ENCODE results near the gene SPINK1. TPM values are rescaled to one million over a fixed set of nuclear protein-coding genes. Genes with fewer than 3 reads are reported as not detected.

SPINK1 gene
- total RNA-seq, 1 donor from 2014 or later = not detected

DNA sequence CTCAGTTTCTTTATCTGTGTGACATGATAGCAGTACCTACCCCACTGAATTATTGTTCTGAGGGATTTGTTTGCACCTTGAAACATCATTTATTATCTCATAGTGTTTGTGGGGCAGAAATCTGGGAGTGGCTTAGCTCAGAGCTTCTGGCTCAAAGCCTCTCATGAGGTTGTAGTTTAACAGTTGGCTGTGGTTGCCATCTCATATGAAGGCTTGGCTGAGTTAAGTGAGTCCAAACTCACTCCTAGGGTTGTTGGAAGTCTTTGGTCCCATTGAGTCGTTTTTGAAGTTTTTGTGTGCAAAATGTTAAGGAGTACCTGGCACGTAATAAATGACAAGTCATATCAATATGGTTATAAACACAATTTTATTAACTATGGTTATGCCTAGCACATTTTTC lies 45.3 kb downstream of the SPINK1 start:
- ATAC-seq (no peak), DNase-seq (no peak)
- no peaks in the 10 kb centered on the region for H3K36me3 ChIP-seq
- no peak overlapping the region for H3K27ac ChIP-seq
- H3K4me3 ChIP-seq = no peak overlapping the region
- peaks cover 4% of the 10 kb centered on the region for H3K27me3 ChIP-seq
- H3K4me1 ChIP-seq = no peaks in the 10 kb centered on the region
- intact Hi-C loops (cut with DNase I) = no loop called here
- TF ChIP-seq, protein P1, sequence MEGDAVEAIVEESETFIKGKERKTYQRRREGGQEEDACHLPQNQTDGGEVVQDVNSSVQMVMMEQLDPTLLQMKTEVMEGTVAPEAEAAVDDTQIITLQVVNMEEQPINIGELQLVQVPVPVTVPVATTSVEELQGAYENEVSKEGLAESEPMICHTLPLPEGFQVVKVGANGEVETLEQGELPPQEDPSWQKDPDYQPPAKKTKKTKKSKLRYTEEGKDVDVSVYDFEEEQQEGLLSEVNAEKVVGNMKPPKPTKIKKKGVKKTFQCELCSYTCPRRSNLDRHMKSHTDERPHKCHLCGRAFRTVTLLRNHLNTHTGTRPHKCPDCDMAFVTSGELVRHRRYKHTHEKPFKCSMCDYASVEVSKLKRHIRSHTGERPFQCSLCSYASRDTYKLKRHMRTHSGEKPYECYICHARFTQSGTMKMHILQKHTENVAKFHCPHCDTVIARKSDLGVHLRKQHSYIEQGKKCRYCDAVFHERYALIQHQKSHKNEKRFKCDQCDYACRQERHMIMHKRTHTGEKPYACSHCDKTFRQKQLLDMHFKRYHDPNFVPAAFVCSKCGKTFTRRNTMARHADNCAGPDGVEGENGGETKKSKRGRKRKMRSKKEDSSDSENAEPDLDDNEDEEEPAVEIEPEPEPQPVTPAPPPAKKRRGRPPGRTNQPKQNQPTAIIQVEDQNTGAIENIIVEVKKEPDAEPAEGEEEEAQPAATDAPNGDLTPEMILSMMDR (IDR thresholded peaks at IDR 0.05) = no peak
- no peaks in the 10 kb centered on the region for H3K9me3 ChIP-seq

- H3K27me3 ChIP-seq = peaks cover 4% of the 10 kb centered on the region
- no peaks in the 10 kb centered on the region for H3K9me3 ChIP-seq
- no peaks in the 10 kb centered on the region for H3K36me3 ChIP-seq
- no peaks in the 10 kb centered on the region for H3K4me1 ChIP-seq
- TF ChIP-seq, protein P1 (IDR thresholded peaks at IDR 0.05) = no peak
- intact Hi-C loops (cut with DNase I) = no loop called here
- no peak overlapping the region for H3K4me3 ChIP-seq
- ATAC-seq = peak; percentile 74
- no peak overlapping the region for H3K27ac ChIP-seq
- DNase-seq = no peak
Measured at GRCh38 chr5:147784146-147784987, 47.1 kb downstream of the SPINK1 start.

DNA sequence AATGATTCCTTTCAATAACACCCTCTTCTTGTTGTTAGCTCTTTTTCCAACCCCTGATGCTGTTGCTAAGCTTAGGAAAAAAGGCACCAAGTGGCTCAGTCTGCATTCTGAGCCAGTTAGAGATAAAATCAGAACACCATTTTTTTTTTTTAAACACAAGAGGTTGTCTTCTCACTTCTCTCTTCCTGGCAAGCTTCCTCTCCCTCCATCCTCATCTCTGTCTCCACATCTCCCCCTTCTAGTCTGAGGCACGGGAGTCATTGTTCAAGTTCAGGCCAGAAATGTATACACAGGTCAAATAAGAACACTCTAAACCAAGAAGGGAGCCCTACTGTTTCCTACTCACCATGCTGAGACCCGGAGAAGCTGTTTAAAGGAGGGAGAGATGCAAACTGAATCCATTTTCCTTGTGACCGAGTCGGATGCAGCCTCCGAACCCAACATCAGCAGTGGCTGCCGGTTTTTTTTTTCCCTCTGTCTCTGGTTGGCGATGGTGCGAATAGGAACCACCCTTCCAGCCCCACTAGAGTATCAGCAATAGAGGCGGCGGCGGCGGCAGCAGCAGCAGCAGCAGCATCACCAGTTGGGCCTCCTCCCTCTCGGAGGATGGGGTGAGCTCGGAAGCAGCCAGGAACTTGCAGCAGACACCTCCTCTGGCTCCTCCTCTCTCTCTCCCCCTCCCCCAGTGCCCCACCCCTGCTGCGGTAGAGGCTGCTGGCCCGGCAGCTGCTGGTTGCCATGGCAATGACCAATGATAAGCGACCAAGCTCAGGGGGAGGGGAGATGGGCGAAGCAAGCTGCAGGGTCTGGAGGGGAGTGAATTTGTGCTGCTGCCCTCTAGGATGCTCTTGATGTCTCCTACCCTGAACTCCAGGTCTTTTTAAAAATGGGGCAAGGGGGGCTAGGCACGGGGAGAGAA lies 49.1 kb downstream of the SPINK1 start, which contains the start of gene JAKMIP2:
Gene JAKMIP2, minus strand, starts transcription at position 619 of the 919 bp plus-strand sequence. CDS start 110,922 bp downstream, outside the sequence.
- Histone ChIP-seq H3K9me3 (no peaks in the 10 kb centered on the region), H3K27ac (no peak within 1 kb of the TSS), H3K4me3 (peak within 1 kb of the TSS; percentile 19), H3K27me3 (peaks cover 4% of the 10 kb centered on the region), H3K4me1 (no peaks in the 10 kb centered on the region), H3K36me3 (no peaks in the 10 kb centered on the region)
- DNase-seq (peak; percentile 80), ATAC-seq (peak; percentile 94)
- intact Hi-C loops (cut with DNase I) = no loop called here
- TF ChIP-seq, protein P1 (IDR thresholded peaks at IDR 0.05) = no peak

DNA sequence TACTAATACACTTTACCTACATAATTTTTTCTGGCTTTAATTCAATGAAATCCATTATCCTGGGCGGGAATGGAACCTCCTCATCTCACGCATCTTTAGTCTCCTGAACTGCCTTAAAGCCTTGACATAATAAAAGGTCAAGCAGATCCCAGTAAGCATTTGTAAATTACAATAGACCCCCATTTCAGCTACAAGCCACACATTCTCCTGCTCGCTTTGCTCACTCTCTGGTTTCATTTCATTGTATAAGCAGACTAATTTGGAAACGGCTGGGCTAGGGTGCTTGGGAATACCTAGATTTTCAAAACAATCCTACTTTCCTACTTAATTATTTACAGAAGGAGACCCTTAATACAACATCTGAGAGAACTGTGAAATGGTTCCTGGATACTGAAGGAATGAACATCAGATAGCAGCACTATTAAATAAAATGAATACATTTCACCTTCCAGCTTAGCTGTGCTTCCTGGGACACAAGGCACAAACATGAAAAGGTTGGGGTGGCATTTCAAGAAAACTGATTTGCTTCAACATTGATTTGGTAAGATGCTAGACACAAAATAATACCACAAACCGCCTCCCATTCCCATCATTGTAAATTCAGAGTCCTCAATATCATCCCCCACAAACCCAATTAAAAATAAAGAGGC lies 50.4 kb downstream of the SPINK1 start:
- Histone ChIP-seq H3K27me3 (peaks cover 4% of the 10 kb centered on the region), H3K27ac (no peak overlapping the region), H3K36me3 (no peaks in the 10 kb centered on the region), H3K4me1 (no peaks in the 10 kb centered on the region), H3K4me3 (no peak overlapping the region), H3K9me3 (no peaks in the 10 kb centered on the region)
- ATAC-seq (no peak), DNase-seq (no peak)
- TF ChIP-seq, protein P1 (IDR thresholded peaks at IDR 0.05) = no peak
- intact Hi-C loops (cut with DNase I) = no loop called here

DNA sequence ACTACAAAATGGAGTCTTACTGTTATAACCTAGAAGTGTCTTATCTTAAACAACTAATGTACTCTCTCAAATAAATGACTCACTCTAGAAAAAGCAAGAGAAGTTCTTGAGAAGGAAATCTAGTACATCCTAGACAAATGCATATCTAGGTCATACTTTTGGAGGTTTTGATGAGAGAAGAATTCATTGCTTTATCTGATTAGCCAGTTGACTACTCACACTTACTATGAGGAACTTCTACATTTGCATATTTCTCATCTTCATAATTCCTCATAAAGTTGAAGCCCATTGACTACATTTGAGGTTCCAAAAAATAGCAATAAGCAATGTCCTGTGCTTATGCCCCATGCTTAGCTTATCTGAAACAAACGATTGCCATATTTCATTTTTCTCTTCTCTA lies 51.8 kb downstream of the SPINK1 start:
- TF ChIP-seq, protein P1 (IDR thresholded peaks at IDR 0.05) = no peak
- ATAC-seq (no peak), DNase-seq (no peak)
- Histone ChIP-seq H3K4me1 (no peaks in the 10 kb centered on the region), H3K27me3 (peaks cover 4% of the 10 kb centered on the region), H3K36me3 (no peaks in the 10 kb centered on the region), H3K27ac (no peak overlapping the region), H3K4me3 (no peak overlapping the region), H3K9me3 (no peaks in the 10 kb centered on the region)
- intact Hi-C loops (cut with DNase I) = no loop called here

Data from upper lobe of right lung (tissue), 1 donor.